ENCODE measurements around the gene TRPM8.
"Not testable (repeated sequence)": the region's sequence is repeated elsewhere in the genome, so short reads cannot be mapped to it uniquely, and the experiment has no call there.

TRPM8 gene

GRCh38 chr2:233938676-233939370 is 21.6 kb downstream of the TRPM8 start:
- DNase-seq (ENCODE audit: low read depth in 2 of 2), result peak in 1 of 2 donors; percentile 5

- no peak for DNase-seq (ENCODE audit: low read depth in 2 of 2)
These were observed 23.5 kb downstream of the TRPM8 start for GRCh38 chr2:233940376-233941276.

- no peak for DNase-seq (ENCODE audit: low read depth in 2 of 2)
These were observed 25.6 kb downstream of the TRPM8 start for GRCh38 chr2:233942731-233943130.

GRCh38 chr2:233944269-233944668 is 27.1 kb downstream of the TRPM8 start:
- no peak for DNase-seq (ENCODE audit: low read depth in 2 of 2)

GRCh38 chr2:233944722-233945121 is 27.5 kb downstream of the TRPM8 start:
- DNase-seq (ENCODE audit: low read depth in 2 of 2), result no peak

- no peak for DNase-seq (ENCODE audit: low read depth in 2 of 2)
These were observed 28.0 kb downstream of the TRPM8 start for GRCh38 chr2:233945146-233945545.

GRCh38 chr2:233950078-233950825 is 33.1 kb downstream of the TRPM8 start:
- no peak for DNase-seq (ENCODE audit: low read depth in 2 of 2)

- no peak for DNase-seq (ENCODE audit: low read depth in 2 of 2)
These were observed 35.2 kb downstream of the TRPM8 start for GRCh38 chr2:233952335-233952734.

- DNase-seq (ENCODE audit: low read depth in 2 of 2), result no peak
These were observed 36.1 kb downstream of the TRPM8 start for GRCh38 chr2:233953087-233953801.

GRCh38 chr2:233960203-233960602 is 43.0 kb downstream of the TRPM8 start:
- no peak for DNase-seq (ENCODE audit: low read depth in 2 of 2)

- no peak for DNase-seq (ENCODE audit: low read depth in 2 of 2)
These were observed 44.7 kb downstream of the TRPM8 start for GRCh38 chr2:233961905-233962304.

- DNase-seq (ENCODE audit: low read depth in 2 of 2), result no peak
These were observed 47.4 kb downstream of the TRPM8 start for GRCh38 chr2:233964581-233964980.

GRCh38 chr2:233965032-233965603 is 47.9 kb downstream of the TRPM8 start:
- DNase-seq (ENCODE audit: low read depth in 2 of 2), result no peak

GRCh38 chr2:233965646-233966045 is 48.5 kb downstream of the TRPM8 start:
- DNase-seq (ENCODE audit: low read depth in 2 of 2), result not testable (repeated sequence)

- no peak for DNase-seq (ENCODE audit: low read depth in 2 of 2)
These were observed 49.2 kb downstream of the TRPM8 start for GRCh38 chr2:233966388-233966787.

GRCh38 chr2:233967164-233967563 is 50.0 kb downstream of the TRPM8 start:
- DNase-seq (ENCODE audit: low read depth in 2 of 2), result no peak

GRCh38 chr2:233968556-233968955 is 51.4 kb downstream of the TRPM8 start:
- no peak for DNase-seq (ENCODE audit: low read depth in 2 of 2)

- not testable (repeated sequence) for DNase-seq (ENCODE audit: low read depth in 2 of 2)
These were observed 55.3 kb downstream of the TRPM8 start for GRCh38 chr2:233972460-233972859.

- DNase-seq (ENCODE audit: low read depth in 2 of 2), result no peak
These were observed 55.9 kb downstream of the TRPM8 start for GRCh38 chr2:233972941-233973575.

- no peak for DNase-seq (ENCODE audit: low read depth in 2 of 2)
These were observed 56.6 kb downstream of the TRPM8 start for GRCh38 chr2:233973786-233974185.
